Inferior parietal cortex (tissue), 1 donor: Measurements from ENCODE around the gene S100A14.
"Not testable (repeated sequence)": the region's sequence is repeated elsewhere in the genome, so short reads cannot be mapped to it uniquely, and the experiment has no call there.

Experiments used
- DNase-seq: peaks from one replicate; pipeline ENCODE4 v3.0.0-alpha.2; 2016; ENCODE audit errors: extremely low spot score

Gene S100A14

DNA sequence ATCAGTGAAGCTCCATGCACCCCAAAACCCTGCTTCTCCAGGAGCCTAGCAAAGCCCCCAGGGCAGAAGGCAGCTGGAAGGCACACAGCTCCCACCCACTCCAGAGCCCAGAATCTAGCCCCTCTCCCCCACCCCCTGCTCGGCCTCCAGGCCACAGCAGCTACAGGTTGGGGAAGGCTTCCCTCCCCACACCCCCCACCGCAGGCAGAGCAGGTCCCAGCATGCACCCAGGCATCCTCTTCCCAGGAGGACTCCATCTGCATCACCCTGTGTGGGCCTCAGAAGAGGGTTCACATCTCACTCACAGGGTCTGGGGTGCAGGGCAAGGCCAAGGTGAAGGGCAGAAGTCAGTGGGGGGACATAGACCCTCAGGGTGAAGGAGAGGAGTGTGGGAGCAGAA, 719 bp downstream of the S100A14 start:
- DNase-seq = no peak

DNA sequence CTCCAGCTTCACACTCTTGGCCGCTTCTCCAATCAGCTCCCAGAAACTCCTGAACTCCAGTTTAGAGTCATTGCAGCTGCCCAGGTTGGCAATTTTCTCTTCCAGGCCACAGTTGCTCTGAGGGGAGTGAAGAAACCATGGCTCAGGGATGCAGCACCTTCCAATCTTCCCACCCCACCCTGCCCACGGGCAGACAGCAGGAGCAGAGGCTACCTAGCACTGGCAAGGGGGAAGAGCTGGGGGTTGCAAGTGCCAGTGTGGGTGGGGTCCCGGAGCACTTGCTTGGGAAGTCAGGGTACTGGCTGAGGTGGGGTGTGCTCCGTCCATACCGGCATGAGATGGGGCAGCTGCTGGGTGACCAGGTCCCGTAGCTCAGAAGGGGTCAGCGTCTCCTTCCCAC, 1.2 kb downstream of the S100A14 start:
- DNase-seq = no peak

DNA sequence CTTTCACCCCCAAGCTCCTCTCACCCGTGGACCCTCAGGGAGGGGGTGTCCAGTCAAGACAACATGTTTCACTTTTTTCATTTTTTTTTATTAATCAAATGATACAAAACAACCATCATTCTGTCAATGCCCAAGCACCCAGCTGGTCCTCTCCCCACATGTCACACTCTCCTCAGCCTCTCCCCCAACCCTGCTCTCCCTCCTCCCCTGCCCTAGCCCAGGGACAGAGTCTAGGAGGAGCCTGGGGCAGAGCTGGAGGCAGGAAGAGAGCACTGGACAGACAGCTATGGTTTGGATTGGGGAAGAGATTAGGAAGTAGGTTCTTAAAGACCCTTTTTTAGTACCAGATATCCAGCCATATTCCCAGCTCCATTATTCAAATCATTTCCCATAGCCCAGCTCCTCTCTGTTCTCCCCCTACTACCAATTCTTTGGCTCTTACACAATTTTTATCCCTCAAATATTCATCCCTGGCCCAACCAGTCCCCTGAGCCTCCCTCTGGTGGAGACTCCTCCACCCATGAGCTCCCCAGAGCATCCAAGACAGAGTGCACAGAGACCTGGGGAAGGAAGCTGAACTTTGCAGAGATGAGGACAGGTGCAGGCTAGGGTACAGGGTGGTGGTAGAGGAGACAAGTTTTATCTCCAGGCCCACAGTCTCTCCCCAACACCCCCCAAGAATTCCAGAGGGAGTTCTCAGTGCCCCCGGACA, 1.8 kb downstream of the S100A14 start:
- DNase-seq = no peak

DNA sequence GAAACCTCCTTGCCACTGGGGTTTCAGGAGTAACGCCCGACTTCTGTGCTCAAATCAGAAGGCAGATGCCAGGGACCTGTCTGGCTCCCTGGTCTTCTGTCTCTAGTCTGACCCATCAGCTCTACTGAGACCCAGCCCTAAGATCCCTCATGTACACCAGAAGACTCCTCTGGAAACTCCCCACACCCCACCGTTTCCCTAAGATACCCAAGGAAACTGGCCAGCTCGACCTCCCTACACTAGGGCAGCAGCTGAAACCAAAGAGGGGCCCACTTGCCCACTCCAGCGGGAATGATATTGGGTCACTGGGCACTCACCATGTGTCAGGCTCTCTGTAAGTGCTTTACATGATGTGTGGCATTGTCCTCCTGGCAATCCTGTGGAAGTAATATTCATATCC, 2.7 kb downstream of the S100A14 start:
- no peak for DNase-seq

DNA sequence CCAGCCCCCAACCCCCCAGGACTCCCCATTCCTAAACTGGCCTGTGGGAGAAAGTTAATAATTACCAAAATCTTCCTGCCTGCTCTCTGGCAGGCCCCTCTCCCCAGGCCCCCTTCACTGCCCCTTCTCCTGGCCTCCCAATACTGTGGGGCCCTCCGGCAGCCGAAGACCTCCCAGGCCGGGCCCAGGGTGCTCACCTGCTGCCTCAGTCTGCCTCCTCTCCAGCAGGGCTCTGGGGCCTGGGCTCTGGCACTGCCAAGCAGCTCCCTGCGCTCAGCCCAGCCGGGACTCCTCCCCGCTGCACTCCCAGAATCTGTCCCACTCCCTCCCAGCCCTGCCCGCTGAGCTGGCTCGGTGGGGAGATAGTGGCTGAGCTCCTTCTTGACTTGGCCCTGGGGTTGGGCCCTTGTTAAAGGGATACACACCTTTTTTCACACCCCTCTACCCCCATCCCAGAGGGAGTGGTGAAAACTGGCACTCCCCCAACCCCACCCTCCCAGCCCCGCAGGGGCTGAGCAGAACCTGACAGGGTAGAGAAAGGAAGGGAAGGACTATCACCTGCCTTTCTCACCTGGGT, 3.3 kb downstream of the S100A14 start, which contains the start of gene S100A16:
Gene S100A16 (minus strand): TSS at position 383 of the 577 bp plus-strand sequence. CDS start 4,986 bp downstream, outside the sequence.
- no peak for DNase-seq

DNA sequence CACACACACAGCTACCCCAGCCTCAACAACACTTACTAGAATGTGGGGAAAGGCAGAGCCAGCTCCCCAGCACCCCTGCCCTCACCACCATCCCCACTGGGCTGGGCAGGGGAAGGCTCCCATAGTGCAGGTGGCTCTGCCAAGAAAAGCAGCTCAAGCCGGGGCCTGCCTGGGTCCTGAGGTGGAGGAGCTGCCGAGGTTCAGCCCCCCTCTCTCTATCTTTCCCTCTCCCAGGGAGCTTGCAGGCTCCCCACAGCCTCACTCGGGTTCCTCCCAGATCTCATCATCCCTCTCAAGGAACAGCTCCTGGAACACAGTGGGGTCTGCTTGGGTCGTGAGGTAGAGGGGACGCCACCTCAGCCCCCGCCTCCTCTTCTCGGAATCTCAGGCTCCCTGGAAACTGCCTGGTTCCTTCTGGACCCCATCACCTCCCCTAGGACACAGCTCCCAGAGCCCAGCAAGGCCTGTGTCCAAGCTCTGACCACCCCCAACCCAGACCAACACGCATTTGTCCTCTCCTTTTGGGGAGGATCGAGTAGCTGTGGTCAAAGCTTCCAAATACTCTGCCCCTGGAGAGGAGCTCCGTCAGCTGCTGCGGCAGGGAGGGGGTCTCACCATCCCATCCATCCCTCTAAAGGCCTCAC, 3.9 kb downstream of the S100A14 start:
- DNase-seq = no peak

DNA sequence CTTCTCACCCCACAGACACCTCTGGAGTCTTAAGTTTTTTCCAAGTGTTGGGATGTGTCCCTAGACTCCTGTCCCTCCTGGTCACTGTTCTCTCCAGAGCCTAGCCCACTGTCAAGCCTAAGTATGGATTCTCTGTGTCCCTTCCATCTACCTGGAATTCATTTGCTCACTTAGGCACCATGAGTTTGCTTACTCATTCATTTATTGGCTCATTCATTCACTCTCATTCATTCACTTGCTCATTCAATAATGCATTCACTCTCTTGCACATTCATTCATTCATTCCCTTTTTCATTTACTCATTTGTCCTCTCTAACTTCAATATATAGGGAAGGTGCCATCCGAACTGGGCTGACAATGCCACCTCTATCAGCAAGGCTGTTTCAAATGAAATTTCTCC, 4.8 kb downstream of the S100A14 start:
- no peak for DNase-seq

DNA sequence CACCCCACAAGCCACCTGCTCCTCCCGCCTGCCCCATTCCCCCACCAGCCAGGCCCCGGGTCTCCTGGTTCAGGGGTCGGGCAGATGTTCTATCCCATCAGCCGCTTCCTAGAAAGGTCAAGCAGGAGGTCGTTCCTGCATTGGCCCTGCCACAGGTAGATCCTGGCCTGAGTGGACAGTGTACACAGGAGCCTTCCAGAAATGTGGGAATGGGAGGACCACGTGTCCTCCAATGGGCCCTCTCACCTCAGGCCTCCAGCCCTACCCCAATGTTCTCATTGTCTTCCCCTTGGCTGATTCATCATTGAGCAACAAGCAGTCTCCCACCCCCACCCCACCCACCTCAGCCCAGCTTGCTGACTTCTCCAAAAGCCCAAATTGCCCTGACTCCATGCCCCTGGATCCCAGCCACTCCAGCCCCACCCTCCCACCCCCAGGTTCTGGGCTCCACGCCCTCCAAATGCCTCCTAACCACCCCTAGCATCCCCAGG, 5.3 kb downstream of the S100A14 start:
- no peak for DNase-seq

DNA sequence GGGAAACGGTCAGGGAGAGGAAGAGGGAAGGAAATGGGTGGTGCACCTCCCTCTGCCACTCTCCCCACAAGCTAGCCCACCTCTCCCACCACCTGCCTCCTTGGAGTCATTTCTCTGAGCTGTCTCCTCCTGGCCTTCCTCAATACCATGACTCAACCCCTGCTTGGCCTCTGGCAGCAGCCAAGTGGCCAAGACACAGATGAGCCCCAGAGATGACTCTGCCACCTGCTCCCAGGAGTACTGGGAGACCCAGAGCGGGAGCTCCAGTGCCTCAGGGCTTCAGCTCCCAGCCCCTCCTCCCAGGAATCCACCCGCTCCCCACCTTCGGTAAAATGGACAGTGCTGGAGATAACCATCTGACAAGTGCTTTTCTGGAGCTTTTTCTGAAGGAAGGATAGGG, 5.8 kb downstream of the S100A14 start:
- DNase-seq = no peak

DNA sequence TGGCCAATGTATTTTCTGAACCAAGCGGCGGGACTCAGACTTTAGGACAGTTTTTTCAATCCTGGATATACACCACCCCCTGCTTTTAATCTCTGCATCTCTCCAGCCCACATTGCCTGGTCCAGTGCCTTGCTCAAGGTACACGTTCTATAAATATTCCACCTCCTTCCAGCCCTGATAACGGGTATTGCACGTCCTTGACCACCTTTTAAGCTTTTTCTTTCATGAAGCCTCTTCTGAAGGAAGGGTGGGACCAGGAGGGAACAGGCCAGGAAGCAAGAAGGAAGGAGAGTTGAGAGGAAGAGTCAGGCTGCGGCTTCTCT, 6.6 kb downstream of the S100A14 start:
- no peak for DNase-seq

DNA sequence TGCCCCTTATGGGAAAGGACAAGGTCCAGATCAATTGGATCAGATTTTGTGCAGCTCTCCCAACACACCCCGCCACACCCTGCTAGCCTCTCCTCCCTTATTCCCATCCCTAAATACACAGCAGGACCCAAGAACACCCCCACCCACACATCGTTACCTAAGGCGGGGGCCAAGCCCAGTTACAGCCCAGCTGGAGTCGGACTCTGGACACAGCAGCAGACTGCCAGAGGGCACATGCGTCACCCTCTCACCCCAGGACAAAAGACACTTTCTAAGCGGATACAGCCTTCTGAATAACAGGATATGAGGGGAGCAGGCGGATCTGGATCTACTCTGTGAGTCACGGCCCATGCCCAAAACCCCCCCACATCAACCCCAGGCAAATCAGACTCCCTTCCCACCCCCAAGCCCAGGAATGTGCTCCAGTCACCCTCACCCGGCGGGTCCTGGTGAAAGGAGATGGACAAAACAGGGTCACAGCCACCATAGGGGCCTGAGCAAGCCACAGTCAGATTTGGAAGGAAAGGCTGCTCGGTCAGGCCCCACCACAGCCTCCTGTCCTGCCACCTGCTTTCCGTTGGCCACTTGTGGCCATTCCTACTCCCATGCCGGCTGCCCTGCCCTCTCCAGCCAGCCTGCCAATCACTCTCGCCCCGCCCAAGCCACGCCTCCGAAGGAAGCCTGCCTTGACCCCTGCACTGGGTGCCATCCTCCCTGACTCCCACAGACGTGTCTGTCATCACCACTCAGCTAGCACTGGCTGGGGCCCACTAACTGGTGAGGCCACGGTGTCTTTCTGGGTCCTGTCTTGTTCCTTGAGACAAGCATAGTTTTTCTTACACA, 7.2 kb downstream of the S100A14 start:
- DNase-seq = peak; percentile 51

DNA sequence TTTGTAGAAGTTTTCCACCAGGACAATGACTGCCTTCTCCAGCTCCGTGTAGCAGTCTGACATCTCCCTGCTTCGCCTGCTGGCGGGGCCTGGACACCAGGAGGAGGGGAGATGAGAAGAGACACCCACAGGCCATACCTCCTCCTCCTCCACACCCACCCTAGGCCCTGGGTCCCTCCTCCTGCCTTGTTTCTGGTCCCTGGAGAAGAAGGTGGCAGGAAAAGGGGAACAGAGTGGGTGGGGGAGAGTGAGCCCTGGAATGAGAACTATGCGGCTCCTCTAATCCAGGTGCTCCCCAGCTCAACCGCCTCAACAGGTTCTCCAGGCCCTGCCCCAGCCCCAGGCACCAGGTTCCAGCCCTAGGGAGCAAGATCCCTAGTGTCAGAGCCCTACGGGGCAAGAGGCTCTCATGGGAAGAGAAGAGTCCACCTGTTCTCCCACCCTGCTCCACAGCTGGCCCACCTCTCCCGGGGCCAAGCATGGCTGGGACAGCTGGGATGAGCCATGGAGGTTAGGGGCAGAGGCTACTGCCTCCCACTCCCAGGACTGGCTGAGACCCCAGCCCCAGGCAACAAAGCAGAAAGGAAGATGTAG, 7.9 kb downstream of the S100A14 start:
- DNase-seq = no peak

DNA sequence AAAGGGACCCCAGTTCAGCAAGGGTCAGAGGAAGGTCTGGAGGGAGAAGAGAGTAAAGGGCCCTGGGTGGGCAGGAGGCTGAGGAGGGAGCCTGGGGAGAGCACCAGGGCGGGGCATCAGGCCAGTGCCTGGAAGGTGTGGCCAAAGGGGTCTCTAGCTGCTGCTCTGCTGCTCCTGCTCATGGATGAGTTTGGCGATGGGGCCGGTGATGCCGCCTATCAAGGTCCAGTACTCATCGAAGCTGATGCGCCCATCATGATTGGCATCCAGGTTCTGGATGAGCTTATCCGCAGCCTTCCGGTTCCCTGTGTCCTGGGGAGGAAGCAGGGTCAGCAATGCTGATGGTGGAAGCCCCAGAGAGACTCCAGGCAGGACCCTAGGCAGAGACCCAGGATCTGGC, 8.7 kb downstream of the S100A14 start:
- DNase-seq = no peak

DNA sequence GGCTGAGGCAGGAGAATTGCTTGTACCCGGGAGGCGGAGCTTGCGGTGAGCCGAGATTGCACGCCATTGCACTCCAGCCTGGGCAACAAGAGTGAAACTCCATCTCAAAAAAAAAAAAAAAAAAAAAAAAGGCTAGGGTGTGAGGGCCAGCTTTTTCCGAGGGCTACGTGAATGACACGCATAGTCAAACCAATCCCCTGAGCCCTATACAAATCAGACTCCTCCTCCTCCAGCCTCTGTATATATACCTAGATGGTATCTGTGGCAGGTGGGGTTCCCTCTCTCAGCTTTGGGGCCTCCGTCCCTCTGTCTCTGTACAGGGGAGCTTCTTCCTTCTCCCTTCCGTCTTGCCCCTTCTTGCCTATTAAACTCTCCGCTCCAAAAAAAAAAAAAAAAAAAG, 9.9 kb downstream of the S100A14 start:
- DNase-seq = no peak

DNA sequence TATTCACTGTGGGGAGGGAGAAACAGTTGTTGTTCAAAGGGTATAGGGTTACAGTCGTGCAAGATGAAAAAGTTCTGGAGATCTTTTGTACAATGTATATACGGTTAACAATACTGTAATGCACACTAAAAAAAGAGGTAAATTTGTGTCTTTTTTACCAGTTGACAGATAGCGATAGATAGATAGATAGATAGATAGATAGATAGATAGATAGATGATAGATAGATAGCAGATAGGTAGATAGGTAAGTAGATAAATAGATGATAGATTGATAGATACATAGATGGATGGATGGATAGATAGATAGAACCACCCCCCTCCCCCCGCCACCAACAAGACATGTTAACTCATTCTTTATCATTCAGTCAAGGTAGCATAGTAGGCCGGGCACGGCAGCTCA, 13.4 kb downstream of the S100A14 start:
- DNase-seq = no peak

DNA sequence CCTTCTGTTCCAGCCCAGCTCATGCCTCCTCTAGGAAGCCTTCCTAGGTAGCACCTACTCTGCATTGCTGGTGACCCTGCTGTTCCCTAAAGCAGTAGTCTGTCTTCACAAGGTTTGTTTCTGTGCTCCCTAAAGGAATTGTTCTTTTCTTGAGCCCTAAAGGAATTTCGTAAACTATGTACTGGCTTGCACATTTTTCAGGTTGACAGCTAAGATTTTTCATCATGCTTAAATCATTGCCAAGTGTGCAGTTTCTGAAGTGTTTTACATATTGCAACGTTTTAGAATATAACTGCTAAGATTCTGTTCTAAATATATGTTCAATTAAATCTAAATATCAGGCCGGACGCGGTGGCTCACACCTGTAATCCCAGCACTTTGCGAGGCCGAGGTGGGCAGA, 16.3 kb downstream of the S100A14 start:
- no peak for DNase-seq

DNA sequence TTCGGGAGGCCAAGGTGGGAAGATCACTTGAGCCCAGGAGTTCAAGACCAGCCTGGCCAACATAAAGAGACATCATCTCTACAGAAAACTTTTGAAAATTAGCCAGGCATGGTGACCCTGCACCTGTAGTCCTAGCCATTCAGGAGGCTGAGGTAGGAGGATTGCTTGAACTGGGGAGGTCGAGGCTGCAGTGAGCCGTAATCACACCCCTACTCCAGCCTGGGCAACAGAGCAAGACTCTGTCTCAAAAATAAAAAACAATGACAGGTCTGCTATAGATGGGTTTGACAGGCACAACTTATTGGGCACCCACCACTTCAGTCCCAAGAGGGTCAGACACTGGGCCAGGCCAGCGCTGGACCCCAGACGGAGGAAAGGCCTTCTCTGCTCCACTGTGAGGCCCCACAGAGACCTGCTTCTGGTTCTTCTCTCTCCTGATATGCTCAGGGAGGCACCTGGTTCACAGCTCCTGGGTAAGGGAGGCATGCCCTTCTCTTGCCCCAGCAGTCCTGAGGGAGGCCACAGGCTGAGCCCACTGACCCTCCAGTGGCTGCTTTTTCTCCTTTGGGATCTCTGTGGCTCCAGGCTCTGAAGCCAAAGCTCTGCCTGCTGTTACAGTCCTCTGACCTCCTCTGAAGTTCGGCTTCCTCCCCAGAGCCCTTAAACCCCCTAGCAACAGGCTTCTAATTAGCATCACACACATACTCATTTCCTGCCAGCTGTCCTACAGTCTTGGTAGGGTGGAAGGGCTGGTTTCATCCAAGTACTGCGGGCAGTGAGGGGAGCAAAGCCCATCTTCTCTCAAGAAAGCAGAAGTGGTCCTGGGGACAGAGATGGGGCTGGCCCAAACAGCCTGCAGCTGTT, 17.6 kb downstream of the S100A14 start:
- no peak for DNase-seq

DNA sequence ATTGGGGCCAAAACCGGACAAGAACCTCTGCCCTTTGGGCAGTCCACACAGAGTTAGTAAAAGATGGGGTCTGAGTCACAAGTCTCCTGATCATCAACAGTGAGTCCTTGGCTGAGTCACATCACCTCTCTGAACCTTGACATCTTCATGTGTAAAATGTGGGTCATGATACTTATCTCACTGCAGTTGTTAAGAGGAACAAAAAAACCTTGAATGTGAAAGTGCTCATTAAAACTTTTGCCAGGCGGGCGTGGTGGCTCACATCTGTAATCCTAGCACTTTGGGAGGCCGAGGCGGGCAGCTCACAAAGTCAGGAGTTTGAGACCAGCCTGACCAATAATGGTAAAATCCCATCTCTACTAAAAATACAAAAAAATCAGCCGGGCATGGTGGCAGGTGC, 18.9 kb downstream of the S100A14 start:
- DNase-seq = no peak

DNA sequence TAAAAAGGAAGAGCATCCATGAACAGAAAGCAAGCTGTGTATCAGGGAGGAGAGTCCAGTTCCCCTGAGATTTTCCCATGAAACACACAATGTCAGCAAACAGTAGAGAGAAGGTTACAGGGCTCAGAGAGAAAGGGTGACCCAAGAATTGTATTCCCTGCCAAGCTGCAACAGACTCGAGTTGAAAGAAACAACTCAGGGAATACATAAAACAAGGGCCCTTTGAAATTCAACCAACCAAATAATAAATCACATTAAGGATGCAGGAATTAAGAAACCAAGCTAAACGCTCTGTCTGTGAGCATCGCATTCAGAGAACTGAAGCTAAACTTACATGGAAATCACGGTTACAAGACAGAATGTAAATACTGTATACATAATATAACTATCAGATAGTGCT, 23.4 kb downstream of the S100A14 start:
- no peak for DNase-seq

DNA sequence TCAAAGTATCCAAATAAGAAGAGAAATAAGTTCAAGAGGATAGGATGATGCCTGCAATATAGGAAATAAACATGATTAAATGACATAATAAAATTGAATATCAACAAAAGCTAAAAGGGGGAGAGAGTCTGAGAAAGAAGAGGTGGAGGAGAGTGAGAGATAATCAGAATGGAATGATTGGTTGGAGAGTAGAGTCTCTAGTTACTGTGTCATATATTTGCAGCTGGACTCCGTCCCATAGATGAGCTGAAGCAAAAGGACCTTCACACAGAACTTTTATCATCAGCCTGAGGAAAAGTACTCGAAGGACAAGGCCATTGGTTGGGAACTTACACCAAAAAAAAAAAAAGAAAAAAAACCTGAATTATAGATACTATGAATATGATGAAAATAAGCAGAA, 27.6 kb downstream of the S100A14 start:
- DNase-seq = no peak

DNA sequence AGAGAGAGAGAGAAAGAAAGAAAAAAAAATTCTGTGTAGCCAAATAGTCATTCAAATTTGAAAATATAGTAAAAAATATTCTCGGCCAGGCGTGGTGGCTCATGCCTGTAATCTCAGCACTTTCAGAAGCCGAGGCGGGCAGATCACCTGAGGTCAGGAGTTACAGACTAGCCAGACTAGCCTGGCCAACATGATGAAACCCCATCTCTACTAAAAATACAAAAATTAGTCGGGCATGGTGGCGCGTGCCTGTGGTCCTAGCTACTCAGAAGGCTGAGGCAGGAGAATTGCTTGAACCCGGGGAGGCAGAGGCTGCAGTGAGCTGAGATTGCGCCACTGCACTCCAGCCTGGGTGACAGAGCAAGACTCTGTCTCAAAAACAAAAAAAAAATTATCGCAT, 28.1 kb downstream of the S100A14 start:
- DNase-seq = not testable (repeated sequence)
